HepG2 (cell line): ENCODE data around the gene ENPP7. TPM values are rescaled to one million over a fixed set of nuclear protein-coding genes. Genes with fewer than 3 reads are reported as not detected.
A peak's percentile ranks its signal among the peaks of the same experiment; 100 is the strongest.

Source experiments
- AKAP8 ChIP-seq: sonication (generic); formaldehyde crosslinking; IDR thresholded peaks from 2 replicates; pipeline ENCODE4 v1.5.1; 2020; ENCODE audit warnings: mild to moderate bottlenecking, missing genetic modification reagents
- BHLHE40 ChIP-seq: IDR thresholded peaks from 2 replicates; pipeline ENCODE4 v1.6.1; 2011; ENCODE audit warnings: low read length, improper control_type of control experiment
- CHD2 ChIP-seq: IDR thresholded peaks from 2 replicates; pipeline ENCODE4 v1.6.1; 2011; ENCODE audit warnings: low read depth, low read length, improper control_type of control experiment
- ETV6 ChIP-seq: sonication (generic); formaldehyde crosslinking; conservative IDR thresholded peaks from 2 replicates; pipeline ENCODE4 v1.4.0; 2020; ENCODE audit warnings: missing genetic modification reagents
- HDAC1 ChIP-seq: sonication (generic); formaldehyde crosslinking; IDR thresholded peaks from 2 replicates; pipeline ENCODE4 v1.5.1; 2020; ENCODE audit warnings: mild to moderate bottlenecking, missing genetic modification reagents
- HDAC2 ChIP-seq: sonication (generic); formaldehyde crosslinking; IDR thresholded peaks from 2 replicates; pipeline ENCODE4 v1.4.0; 2020; ENCODE audit warnings: missing genetic modification reagents
- HIVEP1 ChIP-seq: sonication (generic); formaldehyde crosslinking; IDR thresholded peaks from 2 replicates; pipeline ENCODE4 v1.4.0; 2020; ENCODE audit warnings: mild to moderate bottlenecking, missing genetic modification reagents
- KLF16 ChIP-seq, 2 experiments: sonication (generic) in 1 of 2; formaldehyde crosslinking in 1 of 2; IDR thresholded peaks; 2 replicates each; pipeline versions ENCODE4 v1.6.1 to v1.8.0; 2016 to 2023; ENCODE audit warnings: missing genetic modification reagents in 2 of 2, missing compliant biosample characterization in 1 of 2
- PCBP1 ChIP-seq: fragments of 200-400 bp; formaldehyde crosslinking; IDR thresholded peaks from 2 replicates; pipeline ENCODE4 v1.6.1; 2017; ENCODE audit warnings: mild to moderate bottlenecking, low read depth, low read length, borderline replicate concordance
- PHF21A ChIP-seq: sonication (generic); formaldehyde crosslinking; IDR thresholded peaks from 2 replicates; pipeline ENCODE4 v1.5.0; 2020; ENCODE audit warnings: mild to moderate bottlenecking, missing genetic modification reagents
- SATB2 ChIP-seq: sonication (generic); formaldehyde crosslinking; IDR thresholded peaks from 2 replicates; pipeline ENCODE4 v1.5.0; 2020; ENCODE audit warnings: missing genetic modification reagents
- TBL1XR1 ChIP-seq: fragments of 150-350 bp; IDR thresholded peaks from 2 replicates; pipeline ENCODE4 v1.6.1; 2014; ENCODE audit warnings: borderline replicate concordance, low read length; ENCODE audit not compliant: partially characterized antibody
- TOE1 ChIP-seq: sonication (generic); formaldehyde crosslinking; IDR thresholded peaks from 2 replicates; pipeline ENCODE4 v1.4.0; 2020; ENCODE audit warnings: mild to moderate bottlenecking, missing genetic modification reagents
- TOPORS ChIP-seq: sonication (generic); formaldehyde crosslinking; IDR thresholded peaks from 2 replicates; pipeline ENCODE4 v1.8.0; 2023; ENCODE audit warnings: mild to moderate bottlenecking, missing genetic modification reagents
- TRIM24 ChIP-seq: sonication (generic); formaldehyde crosslinking; IDR thresholded peaks from 2 replicates; pipeline ENCODE4 v1.8.0; 2022; ENCODE audit warnings: mild to moderate bottlenecking, missing genetic modification reagents
- ZBTB21 ChIP-seq: sonication (generic); formaldehyde crosslinking; IDR thresholded peaks from 2 replicates; pipeline ENCODE4 v1.4.0; 2020; ENCODE audit warnings: missing genetic modification reagents
- ZBTB8A ChIP-seq: sonication (generic); formaldehyde crosslinking; IDR thresholded peaks from 2 replicates; pipeline ENCODE4 v1.4.0; 2020; ENCODE audit warnings: mild to moderate bottlenecking, low read depth, missing genetic modification reagents, borderline replicate concordance
- ZNF24 ChIP-seq: fragments of 450-650 bp; IDR thresholded peaks from 2 replicates; pipeline ENCODE4 v1.6.1; 2017; ENCODE audit warnings: antibody characterized with exemption, mild to moderate bottlenecking
- ZNF274 ChIP-seq: sonication (generic); formaldehyde crosslinking; IDR thresholded peaks from 2 replicates; pipeline ENCODE4 v1.5.1; 2020; ENCODE audit warnings: mild to moderate bottlenecking, missing genetic modification reagents
- ZNF337 ChIP-seq: sonication (generic); formaldehyde crosslinking; IDR thresholded peaks from 2 replicates; pipeline ENCODE4 v1.5.1; 2020; ENCODE audit warnings: missing genetic modification reagents, low read depth, mild to moderate bottlenecking, borderline replicate concordance
- ZNF589 ChIP-seq: sonication (generic); formaldehyde crosslinking; conservative IDR thresholded peaks from 2 replicates; pipeline ENCODE4 v1.8.0; 2022; ENCODE audit warnings: mild to moderate bottlenecking, moderate library complexity, missing genetic modification reagents
- ZNF605 ChIP-seq: sonication (generic); formaldehyde crosslinking; IDR thresholded peaks from 2 replicates; pipeline ENCODE4 v1.8.0; 2022; ENCODE audit warnings: mild to moderate bottlenecking, missing genetic modification reagents
- ZNF883 ChIP-seq: sonication (generic); formaldehyde crosslinking; IDR thresholded peaks from 2 replicates; pipeline ENCODE4 v1.5.1; 2020; ENCODE audit warnings: mild to moderate bottlenecking, missing genetic modification reagents; ENCODE audit errors: not compliant biosample characterization
- polyA plus RNA-seq, 8 experiments: library from polyadenylated mRNA; depleted of rRNA in 3 of 8; stranded (reverse) in 7 of 8; unstranded in 1 of 8; fragments of >200 nt; fragmentation: Illumina TruSeq in 4 of 8; extraction: Trizol in 4 of 8; gene quantifications; 2 replicates each; pipeline versions ENCODE4 v1.2.1 to v1.2.3, GENCODE V29; 2011 to 2016; ENCODE audit warnings: low read depth in 4 of 8, missing spikeins in 1 of 8, mixed read lengths in 1 of 8; ENCODE audit not compliant: insufficient read depth in 1 of 8
- total RNA-seq, 5 experiments: library from RNA; depleted of rRNA; stranded (reverse); fragments of >200 nt; fragmentation: Illumina TruSeq; extraction: Trizol; gene quantifications; 2 replicates each; pipeline ENCODE4 v1.2.3, GENCODE V29; 2016; ENCODE audit warnings: low read depth in 1 of 5
- TF ChIP-seq, protein P1 (sequence below): sonication (generic); formaldehyde crosslinking; IDR thresholded peaks from 2 replicates; pipeline ENCODE4 v1.9.0; 2021; ENCODE audit warnings: missing genetic modification reagents, borderline replicate concordance
- TF ChIP-seq, protein P2 (sequence below): sonication (generic); formaldehyde crosslinking; conservative IDR thresholded peaks from 2 replicates; pipeline ENCODE4 v1.4.0; 2020; ENCODE audit warnings: missing genetic modification reagents

Gene ENPP7
- total and polyA plus RNA-seq, 2 of the 13 experiments (the other 11 are each of a cell fraction or from before 2014, with no cell fraction given) = 1.1 to 2.2 TPM

DNA sequence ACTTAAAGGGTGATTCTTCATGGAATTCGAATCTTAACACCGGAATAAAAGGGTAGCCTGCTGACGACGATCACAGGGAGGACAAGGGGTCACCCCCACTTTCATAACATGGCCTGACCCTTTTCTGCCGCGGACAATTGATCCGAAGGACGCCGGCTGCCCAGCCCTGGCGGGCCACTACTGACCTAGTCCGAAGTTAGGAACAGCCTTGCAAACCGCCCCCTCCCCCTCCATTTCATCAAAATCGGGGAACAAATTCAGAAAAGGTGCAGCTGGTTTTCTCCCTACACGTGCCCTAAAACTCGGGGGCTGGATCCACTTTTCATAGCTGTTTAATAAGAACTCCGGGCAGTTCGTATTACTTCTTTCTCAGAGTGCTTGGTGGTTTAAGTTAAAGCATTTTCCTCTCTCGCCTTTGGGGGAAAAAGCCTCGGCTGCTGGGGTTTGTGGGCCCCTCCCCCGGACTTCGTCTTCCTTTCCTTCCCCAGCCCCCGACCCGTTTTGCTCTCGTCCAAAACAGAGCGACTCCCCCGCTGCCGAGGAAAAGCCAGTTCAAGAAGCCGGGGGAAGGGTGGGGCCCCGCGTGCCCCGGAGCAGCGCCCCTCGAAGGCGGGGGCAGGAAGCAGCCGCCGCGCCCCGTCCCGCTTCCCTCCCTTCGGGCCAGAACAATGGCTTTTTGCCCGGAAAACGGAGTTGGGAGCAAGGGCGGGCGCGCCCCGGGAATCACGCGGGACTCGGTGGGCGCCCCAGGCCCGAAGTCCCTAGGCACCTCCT lies 46.6 kb downstream of the ENPP7 start (continued):
- TF ChIP-seq BHLHE40 (no peak), ZNF337 (CRISPR knock-in tag) (no peak), PCBP1 (no peak), HDAC2 (CRISPR knock-in tag) (no peak; the same call in 1 of the 2 replicates), TRIM24 (CRISPR knock-in tag) (no peak), ZNF883 (no peak), AKAP8 (0 out of 2 replicates have a peak, but pooled peaks have one; percentile 0), HDAC1 (peak; percentile 61; the same call in 1 of the 2 replicates), ZNF274 (CRISPR knock-in tag) (peak; percentile 53; the same call in 1 of the 2 replicates), ZNF589 (CRISPR knock-in tag) (no peak), TBL1XR1 (no peak), ZBTB21 (no peak), SATB2 (CRISPR knock-in tag) (no peak), PHF21A (CRISPR knock-in tag) (no peak), TOPORS (no peak), CHD2 (peak; percentile 72), TOE1 (CRISPR knock-in tag) (no peak), ZNF605 (CRISPR knock-in tag) (no peak), ETV6 (no peak), KLF16 (CRISPR knock-in tag; IDR thresholded peaks at IDR 0.05) (no peak), ZBTB8A (CRISPR knock-in tag) (no peak), ZNF24 (no peak), HIVEP1 (0 out of 2 replicates have a peak, but pooled peaks have one; percentile 22)
- TF ChIP-seq, protein P1, sequence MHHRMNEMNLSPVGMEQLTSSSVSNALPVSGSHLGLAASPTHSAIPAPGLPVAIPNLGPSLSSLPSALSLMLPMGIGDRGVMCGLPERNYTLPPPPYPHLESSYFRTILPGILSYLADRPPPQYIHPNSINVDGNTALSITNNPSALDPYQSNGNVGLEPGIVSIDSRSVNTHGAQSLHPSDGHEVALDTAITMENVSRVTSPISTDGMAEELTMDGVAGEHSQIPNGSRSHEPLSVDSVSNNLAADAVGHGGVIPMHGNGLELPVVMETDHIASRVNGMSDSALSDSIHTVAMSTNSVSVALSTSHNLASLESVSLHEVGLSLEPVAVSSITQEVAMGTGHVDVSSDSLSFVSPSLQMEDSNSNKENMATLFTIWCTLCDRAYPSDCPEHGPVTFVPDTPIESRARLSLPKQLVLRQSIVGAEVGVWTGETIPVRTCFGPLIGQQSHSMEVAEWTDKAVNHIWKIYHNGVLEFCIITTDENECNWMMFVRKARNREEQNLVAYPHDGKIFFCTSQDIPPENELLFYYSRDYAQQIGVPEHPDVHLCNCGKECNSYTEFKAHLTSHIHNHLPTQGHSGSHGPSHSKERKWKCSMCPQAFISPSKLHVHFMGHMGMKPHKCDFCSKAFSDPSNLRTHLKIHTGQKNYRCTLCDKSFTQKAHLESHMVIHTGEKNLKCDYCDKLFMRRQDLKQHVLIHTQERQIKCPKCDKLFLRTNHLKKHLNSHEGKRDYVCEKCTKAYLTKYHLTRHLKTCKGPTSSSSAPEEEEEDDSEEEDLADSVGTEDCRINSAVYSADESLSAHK (CRISPR knock-in tag) = no peak
- TF ChIP-seq, protein P2, sequence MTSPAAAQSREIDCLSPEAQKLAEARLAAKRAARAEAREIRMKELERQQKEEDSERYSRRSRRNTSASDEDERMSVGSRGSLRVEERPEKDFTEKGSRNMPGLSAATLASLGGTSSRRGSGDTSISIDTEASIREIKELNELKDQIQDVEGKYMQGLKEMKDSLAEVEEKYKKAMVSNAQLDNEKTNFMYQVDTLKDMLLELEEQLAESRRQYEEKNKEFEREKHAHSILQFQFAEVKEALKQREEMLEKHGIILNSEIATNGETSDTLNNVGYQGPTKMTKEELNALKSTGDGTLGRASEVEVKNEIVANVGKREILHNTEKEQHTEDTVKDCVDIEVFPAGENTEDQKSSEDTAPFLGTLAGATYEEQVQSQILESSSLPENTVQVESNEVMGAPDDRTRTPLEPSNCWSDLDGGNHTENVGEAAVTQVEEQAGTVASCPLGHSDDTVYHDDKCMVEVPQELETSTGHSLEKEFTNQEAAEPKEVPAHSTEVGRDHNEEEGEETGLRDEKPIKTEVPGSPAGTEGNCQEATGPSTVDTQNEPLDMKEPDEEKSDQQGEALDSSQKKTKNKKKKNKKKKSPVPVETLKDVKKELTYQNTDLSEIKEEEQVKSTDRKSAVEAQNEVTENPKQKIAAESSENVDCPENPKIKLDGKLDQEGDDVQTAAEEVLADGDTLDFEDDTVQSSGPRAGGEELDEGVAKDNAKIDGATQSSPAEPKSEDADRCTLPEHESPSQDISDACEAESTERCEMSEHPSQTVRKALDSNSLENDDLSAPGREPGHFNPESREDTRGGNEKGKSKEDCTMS = no peak; the same call in 1 of the 2 replicates
